GM18861 (cell line): ENCODE results near the gene CD99L2.

Source experiments
- ATAC-seq: cut with Tn5 transposase; IDR thresholded peaks from one replicate; pipeline ENCODE4 v1.9.1; 2021; ENCODE audit not compliant: unreplicated experiment

The CD99L2 gene

GRCh38 chrX:150806827-150807226, 91.6 kb downstream of the CD99L2 start:
- ATAC-seq = no peak

- no peak for ATAC-seq
Observed at GRCh38 chrX:150805736-150806135, 92.7 kb downstream of the CD99L2 start.

GRCh38 chrX:150792949-150793527, 105.4 kb downstream of the CD99L2 start:
- ATAC-seq = no peak

- no peak for ATAC-seq
Observed at GRCh38 chrX:150790021-150790420, 108.4 kb downstream of the CD99L2 start.

- no peak for ATAC-seq
Observed at GRCh38 chrX:150781677-150782076, 116.8 kb downstream of the CD99L2 start.

- ATAC-seq = no peak
Observed at GRCh38 chrX:150779385-150779784, 119.1 kb downstream of the CD99L2 start.

- no peak for ATAC-seq
Observed at GRCh38 chrX:150777328-150777992, 121.0 kb downstream of the CD99L2 start.

GRCh38 chrX:150775569-150776350, 122.7 kb downstream of the CD99L2 start:
- no peak for ATAC-seq

GRCh38 chrX:150774798-150775568, 123.5 kb downstream of the CD99L2 start:
- ATAC-seq = no peak

GRCh38 chrX:150773634-150774033, 124.8 kb downstream of the CD99L2 start:
- no peak for ATAC-seq

- no peak for ATAC-seq
Observed at GRCh38 chrX:150773117-150773516, 125.4 kb downstream of the CD99L2 start.

GRCh38 chrX:150772150-150772970, 126.1 kb downstream of the CD99L2 start:
- ATAC-seq = no peak

GRCh38 chrX:150771116-150771515, 127.4 kb downstream of the CD99L2 start:
- no peak for ATAC-seq

- no peak for ATAC-seq
Observed at GRCh38 chrX:150770623-150771022, 127.8 kb downstream of the CD99L2 start.

- ATAC-seq = no peak
Observed at GRCh38 chrX:150769408-150769807, 129.1 kb downstream of the CD99L2 start.

GRCh38 chrX:150768580-150769190, 129.8 kb downstream of the CD99L2 start:
- ATAC-seq = no peak

GRCh38 chrX:150768132-150768485, 130.4 kb downstream of the CD99L2 start:
- ATAC-seq = no peak

GRCh38 chrX:150767475-150768131, 130.9 kb downstream of the CD99L2 start:
- no peak for ATAC-seq

- no peak for ATAC-seq
Observed at GRCh38 chrX:150767045-150767395, 131.4 kb downstream of the CD99L2 start.
